GM19455 (cell line): ENCODE results near the gene PRKCE.

Source experiments
- ATAC-seq: cut with Tn5 transposase; IDR thresholded peaks from one replicate; pipeline ENCODE4 v1.9.1; 2021; ENCODE audit not compliant: unreplicated experiment

The PRKCE gene

DNA sequence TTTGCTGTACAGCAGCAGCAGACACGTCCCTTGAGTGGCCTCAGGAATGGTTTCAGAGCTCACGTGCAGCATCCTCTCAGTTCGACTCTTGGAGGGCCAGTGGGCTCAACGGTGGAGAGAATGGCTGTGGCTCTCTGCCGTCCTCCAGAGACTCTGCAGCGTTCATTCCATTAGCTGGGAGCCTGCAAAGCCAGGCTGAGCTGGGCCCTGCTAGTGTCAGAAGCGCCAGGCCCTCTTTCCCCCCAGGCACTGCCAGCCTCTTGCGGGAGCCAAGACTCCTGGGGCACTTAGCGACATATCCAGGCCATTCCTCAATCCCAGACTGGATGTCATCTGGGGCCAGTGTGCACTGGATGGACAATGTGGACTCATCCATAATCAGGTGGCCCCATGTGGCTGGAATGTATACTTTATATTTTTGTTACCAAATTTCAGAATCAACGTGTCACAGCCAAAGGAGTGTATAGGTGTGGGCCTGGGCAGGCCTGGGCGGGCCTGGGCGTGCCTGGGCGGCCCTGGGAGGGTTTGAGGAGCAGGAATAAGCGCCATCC, 520.6 kb downstream of the PRKCE start:
- ATAC-seq: no peak

DNA sequence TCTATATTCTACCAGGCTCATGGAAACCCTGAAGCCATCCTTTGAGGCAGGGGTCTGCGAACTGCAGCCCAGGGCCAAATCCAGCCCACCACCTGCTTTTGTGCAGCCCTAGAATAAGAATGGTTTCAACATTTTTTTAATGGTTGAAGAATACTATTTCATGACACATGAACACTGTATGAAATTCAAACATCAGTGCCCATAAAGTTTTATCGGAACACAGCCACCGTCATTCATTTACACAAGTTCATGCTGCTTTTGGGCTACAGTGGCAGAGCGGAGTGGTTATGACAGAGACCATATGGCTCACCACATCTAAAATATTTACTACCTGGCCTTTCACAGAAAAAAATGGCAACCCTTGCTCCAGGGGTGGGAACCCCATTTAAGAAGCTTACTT, 521.6 kb downstream of the PRKCE start:
- ATAC-seq: no peak

DNA sequence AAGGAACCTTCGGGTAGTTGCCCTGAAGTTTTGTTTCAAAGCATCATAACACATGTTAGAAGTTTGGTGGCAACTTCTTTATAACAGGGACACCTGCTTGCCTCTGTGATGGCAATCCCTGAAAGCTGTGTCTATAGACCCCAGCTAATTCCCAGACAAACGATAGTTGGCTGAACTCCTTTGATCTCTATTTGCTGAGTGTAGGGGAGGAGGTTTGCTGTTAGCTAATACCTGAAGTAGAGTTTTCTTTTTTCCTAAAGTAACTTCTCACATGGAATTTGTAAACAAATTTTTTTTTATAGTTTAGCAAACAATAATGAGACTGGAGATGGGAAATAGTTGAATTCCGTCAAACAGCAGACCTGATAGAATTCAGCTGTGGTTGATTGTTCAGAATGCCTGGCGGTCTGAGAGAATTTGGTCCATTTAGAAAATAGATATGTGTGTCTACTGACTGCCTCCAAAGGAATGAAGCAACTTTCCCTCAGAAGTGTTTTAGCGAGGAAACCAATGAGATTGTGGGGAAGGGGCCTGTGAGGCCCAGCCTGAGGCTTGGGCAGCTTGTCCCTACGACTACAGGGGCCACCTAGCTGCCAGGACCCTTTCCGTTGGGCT, 522.3 kb downstream of the PRKCE start:
- ATAC-seq: no peak

DNA sequence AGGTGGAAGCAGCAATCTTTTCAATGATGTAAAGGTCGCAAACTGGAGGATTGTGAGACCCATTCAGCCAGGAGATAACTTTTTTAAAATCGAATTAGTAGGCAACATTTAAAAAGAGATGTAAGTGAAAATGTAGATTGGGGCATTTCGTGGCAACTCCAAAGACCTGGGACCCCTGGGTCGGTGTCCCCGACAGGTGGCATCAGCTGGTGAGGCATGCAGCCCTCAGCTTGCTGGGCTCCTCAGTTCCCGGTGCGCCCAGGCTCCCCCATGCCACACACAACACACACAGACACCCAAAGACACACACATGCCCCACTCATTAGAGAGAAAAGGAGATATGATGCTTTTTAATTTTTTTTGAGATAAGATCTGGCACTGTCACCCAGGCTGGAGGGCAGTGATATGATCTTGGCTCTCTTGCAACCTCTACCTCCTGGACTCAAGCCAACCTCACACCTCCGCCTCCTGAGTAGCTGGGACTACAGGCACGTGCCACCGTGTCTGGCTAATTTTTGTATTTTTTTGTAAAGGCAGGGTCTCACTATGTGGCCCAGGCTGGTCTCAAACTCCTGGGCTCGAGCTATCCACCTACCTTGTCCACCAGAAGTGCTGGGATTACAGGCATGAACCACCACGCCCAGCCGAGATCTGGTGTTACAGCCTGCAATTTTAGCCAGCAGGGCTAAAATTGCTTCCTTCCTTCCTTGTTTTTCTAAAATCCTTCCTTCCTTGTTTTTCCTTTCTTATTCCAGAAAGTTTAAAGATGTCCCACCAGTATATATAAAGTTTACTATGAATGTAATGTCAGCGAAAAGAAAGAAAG, 523.1 kb downstream of the PRKCE start:
- no peak for ATAC-seq

DNA sequence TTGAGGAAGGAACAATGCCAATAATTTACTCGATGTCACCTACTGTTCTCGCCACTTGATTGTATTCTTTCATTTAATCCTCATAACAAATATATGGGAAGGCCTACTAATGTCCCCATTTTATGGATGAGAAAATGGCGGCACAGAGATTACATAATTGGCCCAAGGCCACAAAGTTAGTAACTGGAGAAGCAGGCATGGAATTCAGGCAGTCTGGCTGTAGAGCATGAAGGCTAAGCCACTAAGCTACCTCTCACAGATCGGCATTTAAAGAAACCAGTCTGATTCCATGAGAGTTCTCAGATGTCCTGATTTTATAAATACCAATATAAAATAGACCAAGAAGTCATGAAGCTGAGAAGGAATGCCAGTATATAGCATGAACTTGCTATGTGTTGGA, 523.9 kb downstream of the PRKCE start:
- ATAC-seq: no peak

DNA sequence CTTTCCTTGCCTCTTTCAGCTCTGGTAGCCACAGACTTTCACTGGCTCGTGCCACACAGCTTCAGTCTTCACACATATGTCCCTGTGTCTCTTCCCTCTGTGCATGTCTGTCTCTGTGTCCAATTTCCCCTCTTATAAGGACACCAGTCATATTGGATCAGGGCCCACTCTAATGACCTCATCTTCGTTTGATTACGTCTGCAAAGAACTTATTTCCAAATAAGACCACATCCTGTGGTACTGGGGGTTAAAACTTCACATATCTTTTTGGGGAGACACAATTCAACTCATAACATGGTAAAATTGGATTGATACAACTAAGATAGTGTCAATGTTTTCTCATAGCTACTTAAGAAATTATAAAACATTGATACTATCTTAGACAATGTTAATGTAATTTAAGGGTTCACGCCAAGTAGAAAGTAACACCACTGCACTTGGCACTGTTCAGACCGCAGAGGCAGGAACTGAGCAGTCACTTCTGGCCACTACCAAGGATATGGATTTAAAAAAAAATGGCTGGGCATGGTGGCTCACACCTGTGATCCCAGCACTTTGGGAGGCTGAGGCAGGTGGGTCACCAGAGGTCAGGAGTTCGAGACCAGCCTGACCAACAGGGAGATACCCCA, 526.1 kb downstream of the PRKCE start:
- no peak for ATAC-seq

DNA sequence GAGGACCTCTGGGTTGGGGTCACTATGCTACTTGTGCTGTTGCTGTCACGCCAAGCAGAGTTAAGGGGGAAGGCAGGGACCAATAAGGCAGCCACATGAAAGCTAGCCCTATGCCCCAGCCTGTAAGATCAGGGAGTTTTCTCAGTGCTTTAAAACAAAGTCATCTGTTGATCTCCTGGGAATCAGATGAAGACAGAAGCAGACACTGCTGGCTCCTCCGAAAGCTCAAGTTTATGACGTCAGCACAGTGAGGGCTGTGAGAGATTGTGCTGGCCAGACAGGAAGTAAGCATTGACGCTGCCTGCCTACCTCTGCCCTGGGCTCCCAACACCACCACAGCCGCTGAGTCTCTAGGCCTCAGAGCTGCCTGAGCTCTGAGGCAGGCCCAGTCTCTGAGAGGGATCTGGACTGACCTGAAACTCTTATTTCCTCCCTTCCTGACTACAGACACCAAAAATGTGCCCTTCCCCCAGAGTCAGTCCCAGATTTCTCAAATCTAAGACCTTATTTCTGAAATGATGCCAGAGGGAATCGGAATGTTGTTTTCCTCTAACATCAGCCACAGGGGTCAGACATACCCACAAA, 527.7 kb downstream of the PRKCE start:
- ATAC-seq: no peak

DNA sequence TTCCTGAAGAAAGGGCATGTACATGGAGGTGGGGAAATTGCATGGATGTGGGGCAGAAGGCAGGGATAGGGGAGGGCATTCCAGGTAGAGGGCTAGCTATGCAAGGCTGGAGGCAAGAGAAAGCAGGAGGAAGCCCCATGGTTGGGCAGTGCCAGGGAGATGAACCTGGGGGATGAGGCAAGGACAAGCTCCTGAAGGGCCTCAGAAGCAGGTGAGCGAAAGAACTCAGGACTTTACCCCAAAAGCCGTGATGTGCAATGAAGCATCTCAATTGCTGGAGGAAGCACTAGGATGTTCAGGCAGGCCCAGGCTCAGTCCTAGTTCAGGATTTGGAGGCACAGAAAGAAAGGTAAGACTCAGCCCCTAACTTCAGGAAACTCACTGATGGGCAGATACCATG, 528.7 kb downstream of the PRKCE start:
- ATAC-seq: no peak

DNA sequence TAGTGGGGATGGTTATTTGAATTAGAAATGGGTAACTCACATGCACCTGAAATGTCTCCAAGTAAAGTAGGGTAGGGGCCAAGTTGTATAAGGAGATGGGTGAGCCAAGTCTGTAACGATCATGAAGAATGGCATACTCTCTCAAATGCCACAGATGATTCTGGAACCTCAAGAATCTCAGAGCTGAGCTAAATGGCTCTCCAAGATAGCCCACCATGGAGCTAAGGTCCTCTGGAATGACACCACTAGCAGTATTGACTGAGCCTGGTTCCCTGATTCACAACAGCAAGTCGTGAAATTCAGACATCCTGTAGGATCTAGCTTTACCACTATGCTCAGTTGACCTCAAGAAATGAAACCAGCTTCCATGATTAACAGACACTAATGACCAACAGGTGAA, 529.8 kb downstream of the PRKCE start:
- ATAC-seq: no peak

DNA sequence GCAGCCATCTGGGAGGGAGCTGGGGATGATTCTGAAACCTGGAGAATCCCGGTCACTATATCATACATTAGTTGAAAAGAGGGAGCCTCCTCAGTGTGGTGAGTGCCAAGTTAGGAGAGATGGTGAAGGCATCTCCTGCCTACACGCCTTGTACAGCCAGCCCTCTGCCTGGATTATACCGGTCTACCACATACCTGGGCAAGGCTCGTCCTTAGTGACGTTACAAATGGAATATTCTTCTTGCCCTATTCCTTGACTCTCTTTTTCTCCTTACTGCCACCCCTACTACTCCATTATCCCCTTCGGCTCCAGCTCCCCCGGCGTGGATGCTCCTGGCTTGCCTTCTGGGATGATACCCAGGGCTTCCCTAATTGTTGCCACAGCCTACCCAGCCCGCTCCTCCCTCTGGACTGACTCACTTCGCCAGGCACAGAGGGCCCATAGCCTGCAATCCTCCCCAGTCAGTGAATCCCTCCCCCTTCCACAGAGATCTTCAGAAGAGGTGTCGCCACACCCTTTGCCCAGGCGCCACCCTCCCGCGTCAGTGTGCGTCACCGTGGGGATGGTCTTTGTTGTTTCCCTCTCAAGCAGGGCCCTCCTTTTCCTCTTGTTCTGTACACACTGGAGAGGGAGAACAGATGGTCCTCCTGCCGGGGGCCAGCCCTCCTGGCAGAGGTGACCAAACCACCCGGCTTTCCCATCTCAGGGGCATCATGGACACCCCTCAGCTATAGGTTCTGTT, 530.5 kb downstream of the PRKCE start:
- no peak for ATAC-seq

DNA sequence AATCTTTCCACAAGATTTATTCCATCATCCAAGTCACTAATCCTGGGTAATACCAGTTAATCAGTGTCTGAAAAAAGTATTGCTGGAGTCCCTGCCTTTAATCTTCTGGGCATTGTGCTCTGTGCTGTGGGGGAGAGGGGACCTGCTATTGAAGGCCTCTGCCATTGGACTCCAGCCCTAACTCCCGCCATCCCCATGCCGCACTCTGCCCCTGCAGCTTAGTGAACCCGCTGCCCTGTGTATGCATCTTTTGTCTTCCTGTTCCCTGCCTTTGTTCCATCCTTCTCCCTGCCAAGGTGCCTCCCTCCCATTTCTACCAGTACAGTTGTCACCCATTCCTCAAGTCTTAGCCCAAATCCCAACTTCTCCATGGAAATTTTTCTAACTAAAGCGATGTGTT, 532.0 kb downstream of the PRKCE start:
- ATAC-seq: no peak

DNA sequence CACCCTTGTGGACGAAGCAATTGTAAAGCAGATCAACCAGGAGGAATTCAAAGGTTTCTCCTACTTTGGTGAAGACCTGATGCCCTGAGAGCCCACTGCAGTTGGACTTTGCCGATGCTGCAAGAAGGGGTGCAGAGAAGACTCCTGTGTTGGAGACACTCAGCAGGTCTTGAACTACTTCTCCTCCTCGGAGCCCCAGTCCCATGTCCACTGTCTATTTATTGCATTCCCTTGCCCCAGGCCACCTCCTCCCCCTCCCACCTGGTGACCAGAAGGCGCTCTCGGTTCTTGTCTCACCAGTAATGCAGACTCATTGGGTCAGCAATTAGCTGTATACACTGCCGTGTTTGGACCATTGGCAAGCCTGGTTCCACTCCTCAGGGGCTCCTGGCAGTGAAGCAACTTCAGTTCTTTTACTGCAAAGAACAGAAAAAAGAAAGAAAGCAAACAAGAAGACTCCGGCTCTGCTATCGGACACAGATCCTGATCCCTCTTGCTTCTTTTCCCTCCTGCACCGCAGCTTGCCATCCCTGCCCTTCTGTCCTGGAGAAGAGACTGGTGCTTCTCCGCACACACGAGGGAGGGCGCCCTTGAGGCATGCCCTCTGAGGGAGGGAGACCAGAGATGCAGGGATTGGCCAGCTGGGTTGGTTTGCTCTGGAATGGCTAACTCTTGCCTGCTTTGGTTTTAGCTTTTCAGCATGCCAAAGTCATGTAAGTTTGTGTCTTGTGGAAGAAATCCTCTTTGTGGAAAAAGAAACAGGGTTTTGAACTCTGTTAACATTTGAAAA, 533.5 kb downstream of the PRKCE start:
- ATAC-seq: no peak

DNA sequence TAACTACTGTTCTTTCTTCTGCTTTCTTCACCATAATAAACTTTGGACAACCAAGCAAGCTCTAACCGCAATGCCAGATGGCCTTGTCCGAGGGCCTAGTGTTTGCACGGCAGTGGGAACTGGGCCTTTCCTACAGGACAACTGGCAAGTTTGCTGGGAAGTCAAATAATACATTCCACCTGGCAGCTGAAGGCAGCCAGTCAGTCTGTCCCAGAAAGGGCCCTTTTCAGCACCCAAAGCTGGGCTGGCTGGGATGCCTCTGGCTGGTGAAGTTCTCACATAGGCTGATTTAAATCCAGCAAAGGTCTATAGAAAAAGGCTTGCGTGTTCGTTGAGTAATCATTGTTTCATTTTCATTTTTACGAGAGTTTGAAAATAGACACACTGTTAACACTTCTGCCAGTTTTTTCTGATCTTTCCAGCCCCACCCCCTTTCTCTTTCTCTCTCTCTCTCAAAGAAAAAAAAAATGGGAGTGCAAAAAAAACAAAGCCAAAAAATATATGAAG, 535.7 kb downstream of the PRKCE start:
- peak; percentile 71 for ATAC-seq

DNA sequence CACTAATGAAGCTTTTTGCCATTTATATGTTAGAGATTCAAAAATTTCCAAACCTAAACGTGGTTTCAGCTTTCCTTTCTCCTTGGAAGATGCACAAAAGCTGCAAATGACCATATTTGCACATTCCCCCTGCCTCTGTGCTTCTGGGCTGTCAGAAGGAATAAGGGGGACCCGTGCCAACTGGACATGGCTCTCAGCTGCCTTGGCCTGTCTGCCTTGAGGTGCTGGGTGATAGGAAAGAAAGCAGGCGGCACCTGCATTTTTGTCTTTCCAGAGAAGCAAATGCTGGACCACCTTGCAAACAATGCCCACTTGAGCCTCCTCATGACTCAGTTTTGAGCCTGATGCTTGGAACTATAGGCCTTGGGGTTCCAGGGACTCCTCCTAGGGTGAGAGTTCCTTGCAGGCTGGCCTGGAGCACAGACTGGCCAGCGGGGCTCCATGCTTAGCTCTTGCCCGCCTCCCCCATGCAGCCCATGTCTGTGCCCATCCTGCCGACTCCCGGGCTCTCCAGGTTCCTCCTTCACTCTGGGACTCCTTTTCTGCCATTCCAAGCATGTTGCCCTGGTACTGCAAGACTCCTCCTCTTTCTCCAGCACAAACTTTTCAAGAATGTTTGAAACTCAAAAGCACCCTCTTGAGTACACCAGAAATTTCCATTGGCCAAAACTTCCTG, 536.7 kb downstream of the PRKCE start:
- ATAC-seq: no peak

DNA sequence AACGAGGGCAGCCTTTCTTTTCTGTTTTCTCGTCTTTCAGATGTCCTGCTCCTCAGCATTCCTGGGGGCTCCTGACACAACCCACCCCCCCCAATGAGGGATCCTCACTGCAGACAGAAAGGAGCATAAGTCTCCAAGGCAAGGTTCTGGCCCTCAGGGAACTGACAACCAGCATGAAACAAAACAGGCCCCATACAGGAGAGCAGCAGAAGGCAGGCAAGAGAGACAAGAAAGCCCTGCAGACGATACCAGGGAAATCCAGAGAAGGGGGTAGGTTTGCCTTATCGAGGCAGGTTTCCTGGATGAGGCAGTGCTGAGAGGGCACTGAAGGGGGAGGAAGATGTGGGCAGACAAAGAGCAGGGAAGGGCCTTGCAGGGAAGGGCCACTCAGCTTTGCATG, 541.9 kb downstream of the PRKCE start:
- no peak for ATAC-seq

DNA sequence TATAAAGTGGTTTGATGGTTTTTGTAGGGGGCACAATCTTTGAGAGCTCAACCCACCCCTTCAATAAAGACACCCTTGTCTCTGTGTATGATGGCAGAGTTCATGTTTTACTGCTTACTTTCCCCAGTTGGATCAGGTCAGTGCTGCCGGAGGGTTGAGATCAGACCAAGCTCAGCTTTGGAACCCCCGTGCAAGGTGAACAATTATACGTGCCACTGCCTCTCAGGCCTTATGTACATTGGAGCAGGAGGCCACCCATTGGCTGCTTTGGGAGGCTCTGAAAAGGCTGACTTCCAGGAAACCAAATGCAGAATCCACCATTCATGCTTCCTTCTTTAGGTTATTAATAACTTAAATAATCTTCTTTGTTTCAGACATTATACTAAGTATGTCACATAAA, 542.4 kb downstream of the PRKCE start:
- ATAC-seq: no peak

DNA sequence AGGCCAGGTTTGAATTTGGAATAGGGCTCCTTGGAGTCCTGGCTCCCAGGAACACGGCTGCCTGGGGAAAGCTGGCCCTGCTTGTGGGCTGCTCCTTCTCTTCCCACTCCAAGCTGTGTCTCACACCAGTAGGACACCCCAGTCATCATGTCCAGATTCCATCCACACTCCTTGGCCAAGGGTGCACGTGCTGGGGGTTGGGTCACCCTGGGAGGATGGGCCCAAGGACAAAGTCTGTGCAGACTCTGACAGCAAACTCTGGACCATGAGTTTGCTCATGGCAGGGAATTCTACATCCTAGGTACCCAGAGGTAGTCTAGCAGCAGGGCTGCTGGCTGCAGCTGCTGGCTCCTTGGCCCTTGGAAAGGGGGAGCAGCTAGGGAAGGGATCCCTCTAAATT, 543.4 kb downstream of the PRKCE start:
- no peak for ATAC-seq

DNA sequence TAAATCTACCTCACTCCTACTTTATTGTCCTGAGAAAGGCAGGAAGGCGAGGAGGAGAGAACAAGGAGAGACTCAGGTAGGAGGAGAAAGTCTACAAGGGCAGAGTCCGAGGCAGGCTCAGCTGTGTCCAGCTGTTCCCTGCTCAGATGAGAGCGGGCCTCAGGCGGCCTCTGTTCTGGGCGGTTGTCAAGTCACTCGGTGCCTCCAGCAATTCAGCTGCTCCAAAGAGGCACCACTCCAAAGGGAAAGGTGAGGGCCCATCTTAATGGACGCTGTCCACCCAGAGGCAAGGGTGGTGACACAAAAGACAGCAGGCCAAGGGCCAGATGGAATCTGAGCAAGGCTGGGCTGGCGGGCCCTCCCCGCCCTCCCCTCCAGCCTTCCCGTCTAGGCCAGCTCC, 544.3 kb downstream of the PRKCE start:
- ATAC-seq: no peak

DNA sequence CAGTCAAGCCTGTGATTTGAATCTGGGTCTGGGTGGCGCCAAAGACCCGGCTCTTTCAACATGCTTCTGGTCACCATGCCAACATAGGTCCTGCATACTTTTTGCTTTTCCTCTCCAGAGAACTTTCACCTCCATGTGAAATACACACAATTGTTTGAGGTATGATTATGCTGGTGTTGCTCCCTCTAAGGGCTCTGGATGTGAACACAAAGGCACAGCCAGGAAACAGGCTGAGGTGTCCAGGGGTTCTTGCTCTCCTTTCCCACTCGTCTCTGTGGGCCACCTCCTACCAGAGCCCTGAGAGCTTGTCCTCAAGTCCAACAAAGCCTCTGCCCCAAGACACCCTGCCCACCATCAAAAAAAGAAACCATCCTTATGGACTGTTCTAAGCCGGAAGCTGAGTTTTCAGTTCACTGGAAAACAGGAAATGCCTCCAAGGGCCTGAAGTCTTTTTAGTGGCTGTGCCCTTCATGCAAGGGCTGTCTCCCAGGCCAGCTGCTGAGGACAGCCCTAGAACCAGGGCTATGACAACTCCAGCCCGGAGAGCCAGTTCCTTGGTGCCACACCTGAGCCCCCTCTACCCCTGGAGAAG, 545.5 kb downstream of the PRKCE start:
- ATAC-seq: no peak
